Stimulated activated CD4-positive, alpha-beta T cell treated with anti-CD3 and anti-CD28 coated beads, Interleukin-15, amount 100 ng/mL, for 1 hour (primary cell): ENCODE results near the gene ISM2.

Experiments
- DNase-seq, 2 donors: peaks; one replicate each; pipeline ENCODE4 v3.0.0-alpha.2; 2020; ENCODE audit warnings: low read depth in 1 of 2, low spot score in 1 of 2

The ISM2 gene

DNA sequence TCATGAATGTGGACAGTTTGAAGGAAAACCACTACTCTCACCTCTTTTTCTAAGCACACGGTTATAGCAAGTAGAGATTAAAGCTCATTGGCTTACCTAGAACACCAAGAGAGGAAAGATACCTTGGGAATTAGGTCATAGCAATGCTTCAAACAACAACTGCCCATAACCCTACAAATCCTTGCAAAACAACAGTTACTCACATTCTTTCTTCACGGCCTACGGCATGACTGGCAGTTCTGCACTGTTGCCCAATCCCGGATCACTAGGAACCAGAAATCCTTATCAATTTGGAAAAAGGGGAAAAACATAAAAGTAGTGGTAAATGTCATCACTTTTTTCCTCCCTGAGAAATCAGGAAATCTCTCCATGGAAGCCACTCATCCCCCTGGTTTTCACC, 9.6 kb upstream of the ISM2 start:
- no peak for DNase-seq

GRCh38 chr14:77507762-77508161, 9.1 kb upstream of the ISM2 start:
- DNase-seq, result no peak

- no peak for DNase-seq
Measured at GRCh38 chr14:77505031-77505430, 6.4 kb upstream of the ISM2 start.

- no peak for DNase-seq
Measured at GRCh38 chr14:77503138-77503537, 4.5 kb upstream of the ISM2 start.

- DNase-seq, result no peak
Measured at GRCh38 chr14:77502109-77502782, 3.6 kb upstream of the ISM2 start.

DNA sequence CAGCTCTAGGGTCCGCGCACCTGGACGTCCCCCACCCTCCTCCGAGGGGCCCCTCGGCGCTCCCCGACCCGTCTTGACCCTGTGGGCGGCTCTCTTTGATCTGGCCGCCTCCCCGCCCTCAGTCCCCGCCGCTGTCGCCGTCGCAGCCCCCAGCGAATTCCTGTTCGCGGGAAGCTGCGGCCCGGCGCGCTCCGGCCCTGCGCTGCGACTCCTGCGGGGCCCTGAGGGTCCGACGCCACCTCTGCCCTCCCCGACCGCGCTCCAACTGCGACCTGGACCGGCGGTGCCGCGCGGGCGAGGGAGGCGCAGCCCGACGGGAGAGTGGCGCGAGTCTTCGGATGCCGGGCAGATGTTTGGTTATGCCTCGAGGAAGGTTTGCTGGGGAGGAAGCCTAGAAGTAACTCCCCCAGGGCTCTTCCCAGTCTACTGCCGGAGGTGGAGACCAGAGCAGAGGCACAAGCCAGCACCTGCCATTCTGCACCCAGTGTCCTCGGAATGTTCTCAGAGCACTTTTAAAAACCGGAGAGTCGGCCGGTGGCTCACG, 440 bp upstream of the ISM2 start:
- no peak for DNase-seq

GRCh38 chr14:77495334-77495733, 3.3 kb downstream of the ISM2 start:
- no peak for DNase-seq

- DNase-seq, result no peak
Measured at GRCh38 chr14:77491056-77491455, 7.6 kb downstream of the ISM2 start.

DNA sequence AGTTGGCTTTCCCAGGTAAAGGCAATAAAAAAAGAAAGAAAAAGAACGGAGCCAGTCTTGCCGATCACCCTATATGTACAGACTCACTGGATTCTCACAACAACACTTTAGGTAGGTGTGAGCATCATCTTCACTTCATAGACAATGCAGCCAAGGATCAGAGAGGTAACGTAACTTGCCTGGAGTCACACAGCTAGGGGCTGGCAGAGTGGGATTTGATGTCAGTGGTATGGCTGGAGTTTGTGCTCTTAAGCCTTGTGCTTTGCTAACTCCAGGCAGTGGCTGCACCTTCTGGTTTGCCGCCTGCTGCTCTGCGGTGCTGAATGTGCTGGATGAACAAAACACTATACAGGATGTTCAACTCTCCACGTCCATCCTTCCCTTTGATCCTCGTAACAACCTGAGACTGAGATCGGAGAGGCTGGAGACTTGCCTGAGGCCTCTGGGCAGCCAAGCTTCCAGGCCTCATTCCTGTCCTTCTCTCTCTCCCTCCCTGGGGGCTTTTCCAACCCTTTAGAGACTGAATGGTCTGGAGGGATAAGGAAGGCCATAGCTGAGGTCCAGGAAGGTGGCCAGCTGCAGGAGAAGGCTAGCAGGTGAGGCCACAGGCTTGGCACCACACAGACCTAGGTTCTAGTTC, 8.1 kb downstream of the ISM2 start:
- no peak for DNase-seq

DNA sequence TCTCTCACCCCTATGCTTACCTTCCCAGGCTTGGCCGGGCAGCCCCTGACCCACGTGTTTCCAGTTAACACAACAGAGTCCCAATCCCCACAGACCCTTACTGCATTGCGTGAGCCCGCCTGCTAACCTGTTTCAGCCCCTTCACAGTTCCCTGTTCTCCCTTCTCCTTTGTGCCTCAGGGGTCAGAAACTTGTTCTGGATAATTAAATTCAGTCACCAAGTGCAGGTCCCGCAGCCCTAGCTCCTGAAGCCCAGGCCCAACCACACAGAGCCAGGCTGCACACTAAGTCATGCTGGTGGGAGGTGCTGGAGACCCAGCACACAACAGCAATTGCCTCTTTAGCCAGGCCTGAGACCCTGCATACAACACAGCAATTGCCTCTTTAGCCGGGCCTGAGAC, 9.6 kb downstream of the ISM2 start:
- DNase-seq, result no peak

DNA sequence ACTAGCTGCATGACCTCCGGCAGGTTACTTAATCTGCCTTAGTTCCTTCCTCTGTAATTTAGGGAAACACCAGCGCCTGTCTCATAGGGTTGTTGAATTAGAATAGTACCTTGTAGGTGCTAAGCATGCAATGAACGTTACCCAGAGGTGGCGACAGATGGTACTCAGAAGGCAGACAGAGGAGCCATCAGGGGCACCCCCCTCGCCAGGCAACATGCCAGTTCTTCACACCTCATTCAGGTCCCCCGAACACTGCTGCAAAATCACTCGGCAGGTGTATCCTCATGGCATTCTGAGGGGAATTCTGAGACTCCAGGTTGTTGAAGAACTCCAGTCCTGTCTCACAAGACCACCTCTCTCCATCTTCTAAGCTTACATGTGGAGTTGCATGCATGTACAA, 10.1 kb downstream of the ISM2 start:
- DNase-seq, result no peak

- DNase-seq, result no peak
Measured at GRCh38 chr14:77485901-77486678, 12.5 kb downstream of the ISM2 start.

DNA sequence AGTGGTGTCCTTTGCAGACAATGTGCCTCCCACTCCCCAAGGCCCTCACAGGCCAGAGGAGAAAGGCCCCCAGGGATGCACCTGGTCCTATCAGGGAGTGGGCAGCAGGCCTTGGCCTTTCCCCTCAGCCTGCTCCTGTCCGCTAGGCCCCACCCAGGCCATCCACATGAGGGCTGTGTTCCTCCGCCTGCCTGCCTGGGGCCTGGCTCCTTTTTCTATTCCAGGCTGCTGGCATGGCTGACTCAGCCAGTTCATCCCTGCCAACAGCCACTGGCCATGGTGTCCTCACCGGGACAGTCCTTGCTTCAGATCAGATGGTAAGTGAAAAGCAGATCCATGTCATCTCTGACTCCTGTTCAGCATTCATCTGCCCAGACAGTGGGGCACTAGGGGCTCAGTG, 13.4 kb downstream of the ISM2 start:
- no peak for DNase-seq

GRCh38 chr14:77482422-77482821, 16.2 kb downstream of the ISM2 start:
- no peak for DNase-seq

DNA sequence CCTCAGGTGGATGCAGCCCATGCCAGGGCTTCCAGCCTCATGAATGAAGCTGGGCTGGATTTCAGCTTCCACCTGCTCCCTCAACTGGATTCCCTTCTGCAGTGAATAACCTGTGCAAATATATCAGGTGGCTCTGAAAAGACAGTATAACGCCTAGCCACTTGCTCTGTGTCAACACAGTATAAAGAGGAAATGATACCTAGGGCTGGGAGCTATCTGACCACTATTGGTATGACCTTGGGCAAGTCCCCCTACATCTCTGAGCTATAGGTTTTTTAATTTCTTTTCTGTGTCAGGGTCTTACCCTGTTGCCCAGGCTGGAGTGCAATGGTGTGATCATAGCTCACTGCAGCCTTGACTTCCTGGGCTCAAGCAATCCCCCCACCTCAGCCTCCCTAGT, 19.8 kb downstream of the ISM2 start:
- no peak for DNase-seq

- DNase-seq, result no peak
Measured at GRCh38 chr14:77478029-77478428, 20.6 kb downstream of the ISM2 start.

DNA sequence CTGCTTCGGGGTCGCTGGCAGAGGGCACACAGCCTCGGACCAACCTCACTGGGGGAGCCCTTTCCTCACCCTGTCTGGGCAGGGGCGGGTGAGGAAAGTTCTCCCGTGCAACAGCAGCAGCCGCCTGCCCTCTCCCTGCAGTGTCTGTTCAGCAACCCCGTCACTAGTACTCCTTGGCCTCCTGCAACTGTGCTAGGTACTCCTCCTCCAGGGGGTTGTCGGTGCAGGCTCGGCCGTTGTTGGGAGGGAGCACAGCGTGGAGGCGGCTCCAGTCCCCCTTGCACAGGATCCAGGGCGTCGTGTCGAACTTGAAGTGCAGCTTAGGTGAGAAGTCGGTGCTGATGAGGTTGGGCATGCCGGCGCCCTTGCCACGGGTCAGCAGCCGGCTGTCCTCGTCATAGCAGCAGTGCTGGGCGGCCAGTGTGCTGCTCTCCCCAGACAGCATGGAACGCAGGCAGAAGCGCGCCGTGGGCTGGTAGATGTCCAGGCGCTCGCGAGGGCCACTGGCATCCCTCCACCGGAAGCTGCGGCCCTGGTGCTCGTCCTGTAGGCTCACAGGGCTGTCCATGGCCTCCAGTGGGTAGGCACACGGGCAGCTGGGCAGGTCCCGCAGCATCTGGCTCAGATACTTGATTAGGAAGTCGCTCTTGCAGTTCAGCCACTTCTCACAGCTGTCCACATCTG, 23.0 kb downstream of the ISM2 start:
- no peak for DNase-seq

DNA sequence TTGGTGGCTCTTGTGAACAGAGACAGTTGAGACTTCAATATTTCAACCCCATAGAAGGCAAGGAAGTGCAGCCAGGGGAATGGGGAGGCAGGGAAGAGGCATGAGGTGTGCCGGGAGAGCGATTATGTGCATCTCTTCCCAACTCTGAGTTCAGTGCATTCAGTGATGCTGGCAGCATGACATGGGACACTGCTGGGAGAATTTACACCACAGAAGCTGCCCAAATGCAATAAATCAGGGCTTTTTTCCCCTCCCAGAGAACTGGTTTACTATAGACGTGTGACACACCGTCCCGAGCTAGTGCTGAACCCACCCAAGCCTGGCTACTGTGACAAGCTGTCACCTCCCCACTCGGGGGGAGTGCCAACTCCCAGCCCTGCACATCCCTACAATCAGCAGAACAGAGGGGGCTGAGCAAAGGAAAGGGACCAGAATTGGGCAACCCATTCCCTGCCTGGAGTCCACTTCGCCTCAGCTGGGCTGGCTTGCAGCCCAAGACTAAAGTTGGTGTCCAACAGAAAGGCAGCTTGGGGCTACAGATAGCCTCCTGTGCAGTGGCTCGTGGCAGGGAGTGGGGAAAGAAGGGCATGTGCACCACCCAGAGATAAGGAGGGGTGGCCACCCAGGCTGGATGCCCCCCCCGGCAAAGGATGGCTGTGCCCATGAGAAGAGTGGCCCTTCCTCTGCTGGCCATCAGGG, 24.0 kb downstream of the ISM2 start:
- DNase-seq, result no peak

DNA sequence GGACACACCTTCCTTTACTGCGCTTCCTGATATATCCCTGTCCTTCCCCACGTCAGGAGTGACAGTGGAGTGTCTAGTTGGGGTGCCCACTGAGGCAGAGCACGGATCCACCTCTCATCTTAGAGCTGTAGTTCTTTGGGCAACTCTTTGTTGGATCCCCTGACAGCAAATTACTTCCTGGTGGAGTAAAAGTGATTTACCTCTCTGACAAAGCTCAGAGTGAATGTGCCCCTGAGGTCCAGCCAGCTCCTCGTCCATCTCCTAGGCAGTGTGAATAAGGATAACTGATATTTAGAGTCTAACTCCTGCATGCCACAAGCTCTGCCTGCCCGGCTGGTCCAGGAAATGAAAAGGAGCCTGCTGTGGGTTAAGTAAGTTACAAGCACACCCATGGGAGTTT, 24.7 kb downstream of the ISM2 start:
- DNase-seq, result no peak

DNA sequence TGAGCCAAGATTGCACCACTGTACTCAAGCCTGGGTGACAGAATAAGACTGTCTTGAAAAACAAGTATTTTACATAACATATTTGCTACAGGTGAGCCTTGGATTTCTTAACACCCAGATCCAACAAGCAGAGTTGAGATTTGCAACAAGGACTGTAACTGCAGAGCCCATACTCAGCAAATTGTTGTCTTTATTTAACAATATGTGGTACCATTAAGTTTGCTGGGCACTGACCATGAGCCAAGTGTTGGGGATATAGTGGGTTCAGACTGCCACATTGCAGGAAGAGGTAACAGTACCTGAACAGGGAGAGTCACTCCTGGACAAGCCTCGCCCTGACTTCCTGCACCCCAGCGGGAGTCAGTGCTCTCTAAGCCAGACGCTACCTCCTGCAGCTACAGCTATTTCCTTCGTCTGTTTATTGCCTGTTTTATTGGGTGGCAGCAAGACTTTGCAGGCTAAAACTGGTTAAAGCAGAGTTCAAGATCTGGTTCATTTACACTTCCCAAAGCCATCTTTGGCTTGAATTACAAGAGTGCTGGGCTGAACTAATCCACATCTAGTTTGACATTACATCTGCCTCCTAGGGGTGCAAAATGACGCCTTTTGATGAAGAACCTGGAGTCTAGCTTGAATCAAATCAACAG, 28.3 kb downstream of the ISM2 start:
- DNase-seq, result no peak
